SHP77 treated with DMSO at 0.1 percent for 48 hours (cell line): ENCODE measurements around the gene CPA4.
"Not testable (repeated sequence)": the region's sequence is repeated elsewhere in the genome, so short reads cannot be mapped to it uniquely, and the experiment has no call there.

ENCODE experiments used
- DNase-seq: peaks from one replicate; lab custom pipeline; 2025; lab: John Stamatoyannopoulos, UW

Gene CPA4

GRCh38 chr7:130292682-130293257 is at the start of gene CPA4:
Gene CPA4 (plus strand): TSS chr7:130293161. CDS start chr7:130293181, 20 bp downstream.
- no peak for DNase-seq

- not testable (repeated sequence) for DNase-seq
Observed at GRCh38 chr7:130243486-130243885, 49.5 kb upstream of the CPA4 start.

GRCh38 chr7:130246491-130246890 is 46.5 kb upstream of the CPA4 start:
- not testable (repeated sequence) for DNase-seq

GRCh38 chr7:130248842-130249241 is 44.1 kb upstream of the CPA4 start:
- not testable (repeated sequence) for DNase-seq

- not testable (repeated sequence) for DNase-seq
Observed at GRCh38 chr7:130249626-130250025, 43.3 kb upstream of the CPA4 start.

GRCh38 chr7:130254555-130254954 is 38.4 kb upstream of the CPA4 start:
- DNase-seq = no peak

- no peak for DNase-seq
Observed at GRCh38 chr7:130256704-130257103, 36.3 kb upstream of the CPA4 start.

GRCh38 chr7:130258494-130259078 is 34.4 kb upstream of the CPA4 start:
- no peak for DNase-seq

GRCh38 chr7:130262448-130262847 is 30.5 kb upstream of the CPA4 start:
- DNase-seq = no peak

- DNase-seq = no peak
Observed at GRCh38 chr7:130263130-130263529, 29.8 kb upstream of the CPA4 start.

GRCh38 chr7:130266258-130266960 is 26.6 kb upstream of the CPA4 start, which contains the start of gene CPA2:
Gene CPA2 (plus strand): TSS chr7:130266863. CDS start chr7:130266882, 19 bp downstream.
- DNase-seq = no peak

GRCh38 chr7:130266961-130267321 is 26.0 kb upstream of the CPA4 start:
- no peak for DNase-seq

- no peak for DNase-seq
Observed at GRCh38 chr7:130268463-130269317, 24.3 kb upstream of the CPA4 start.

- DNase-seq = no peak
Observed at GRCh38 chr7:130269318-130269694, 23.7 kb upstream of the CPA4 start.

- DNase-seq = peak; percentile 87
Observed at GRCh38 chr7:130270947-130271800, 21.8 kb upstream of the CPA4 start.

GRCh38 chr7:130272381-130273080 is 20.4 kb upstream of the CPA4 start:
- DNase-seq = peak; percentile 45

- peak; percentile 88 for DNase-seq
Observed at GRCh38 chr7:130273081-130273932, 19.7 kb upstream of the CPA4 start.

- DNase-seq = peak; percentile 48
Observed at GRCh38 chr7:130273933-130274255, 19.1 kb upstream of the CPA4 start.

GRCh38 chr7:130274296-130274695 is 18.7 kb upstream of the CPA4 start:
- DNase-seq = no peak

GRCh38 chr7:130274983-130275591 is 17.9 kb upstream of the CPA4 start:
- DNase-seq = peak; percentile 69
